GM19025 (cell line): ENCODE measurements around the gene PCDHGA1.
"Not testable (repeated sequence)": the region's sequence is repeated elsewhere in the genome, so short reads cannot be mapped to it uniquely, and the experiment has no call there.

ENCODE experiments used
- ATAC-seq: cut with Tn5 transposase; IDR thresholded peaks from one replicate; pipeline ENCODE4 v1.9.1; 2021; ENCODE audit warnings: mild to moderate bottlenecking, low read depth, moderate library complexity; ENCODE audit not compliant: unreplicated experiment

The PCDHGA1 gene

DNA sequence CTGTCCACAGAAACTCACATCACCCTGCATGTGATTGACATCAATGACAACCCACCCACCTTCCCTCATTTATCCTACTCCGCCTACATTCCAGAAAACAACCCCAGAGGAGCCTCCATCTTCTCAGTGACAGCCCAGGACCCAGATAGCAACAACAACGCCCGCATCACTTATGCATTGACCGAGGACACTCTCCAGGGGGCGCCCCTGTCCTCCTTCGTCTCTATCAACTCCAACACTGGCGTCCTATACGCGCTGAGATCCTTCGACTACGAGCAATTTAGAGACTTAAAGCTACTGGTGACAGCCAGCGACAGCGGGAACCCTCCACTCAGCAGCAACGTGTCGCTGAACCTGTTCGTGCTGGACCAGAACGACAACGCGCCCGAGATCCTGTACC lies 15.0 kb downstream of the PCDHGA1 start:
- ATAC-seq, result no peak

DNA sequence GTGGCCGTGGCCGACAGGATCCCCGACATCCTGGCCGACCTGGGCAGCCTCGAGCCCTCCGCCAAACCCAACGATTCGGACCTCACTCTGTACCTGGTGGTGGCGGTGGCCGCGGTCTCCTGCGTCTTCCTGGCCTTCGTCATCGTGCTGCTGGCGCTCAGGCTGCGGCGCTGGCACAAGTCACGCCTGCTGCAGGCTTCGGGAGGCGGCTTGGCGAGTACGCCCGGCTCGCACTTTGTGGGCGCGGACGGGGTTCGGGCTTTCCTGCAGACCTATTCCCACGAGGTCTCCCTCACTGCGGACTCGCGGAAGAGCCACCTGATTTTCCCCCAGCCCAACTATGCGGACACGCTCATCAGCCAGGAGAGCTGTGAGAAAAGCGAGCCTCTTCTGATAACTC lies 15.7 kb downstream of the PCDHGA1 start:
- not testable (repeated sequence) for ATAC-seq

DNA sequence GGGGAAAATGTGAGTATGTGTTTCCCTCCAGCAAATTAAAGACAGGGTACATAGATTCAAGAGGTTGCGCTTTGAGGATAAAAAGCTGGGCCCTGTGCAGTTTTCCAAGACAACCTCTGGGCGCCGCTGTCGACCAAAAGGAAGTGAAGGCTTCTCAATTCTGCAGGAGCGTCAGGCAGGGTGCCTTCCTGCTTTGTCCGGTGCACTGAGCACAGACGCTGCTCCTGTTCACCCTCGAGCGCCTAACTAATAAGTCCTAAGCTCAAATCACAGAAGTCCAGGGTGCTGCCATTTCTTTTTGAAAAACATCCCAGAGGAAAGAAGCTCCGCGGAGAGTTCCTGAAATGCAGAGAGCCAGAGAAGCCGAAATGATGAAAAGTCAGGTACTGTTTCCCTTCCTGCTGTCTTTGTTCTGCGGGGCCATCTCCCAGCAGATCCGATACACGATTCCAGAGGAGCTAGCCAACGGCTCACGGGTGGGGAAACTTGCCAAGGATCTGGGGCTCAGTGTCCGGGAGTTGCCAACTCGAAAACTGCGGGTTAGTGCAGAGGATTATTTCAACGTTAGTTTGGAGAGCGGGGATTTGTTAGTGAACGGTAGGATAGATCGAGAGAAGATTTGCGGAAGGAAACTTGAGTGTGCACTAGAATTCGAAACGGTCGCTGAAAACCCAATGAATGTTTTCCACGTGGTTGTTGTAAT lies 19.8 kb downstream of the PCDHGA1 start, which contains the start of gene PCDHGB1:
Gene PCDHGB1, plus strand, starts transcription at position 183 of the 703 bp plus-strand sequence. Its CDS starts 162 bp downstream, at position 345.
- ATAC-seq, result no peak

DNA sequence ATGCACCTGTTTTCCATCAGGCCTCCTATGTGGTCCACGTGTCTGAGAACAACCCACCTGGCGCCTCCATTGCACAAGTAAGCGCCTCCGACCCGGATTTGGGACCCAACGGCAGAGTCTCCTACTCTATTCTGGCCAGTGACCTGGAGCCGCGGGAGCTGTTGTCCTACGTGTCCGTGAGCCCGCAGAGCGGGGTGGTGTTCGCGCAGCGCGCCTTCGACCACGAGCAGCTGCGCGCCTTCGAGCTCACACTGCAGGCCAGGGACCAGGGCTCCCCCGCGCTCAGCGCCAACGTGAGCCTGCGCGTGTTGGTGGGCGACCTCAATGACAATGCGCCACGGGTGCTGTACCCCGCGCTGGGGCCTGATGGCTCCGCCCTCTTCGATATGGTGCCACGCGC lies 21.3 kb downstream of the PCDHGA1 start:
- ATAC-seq, result no peak

DNA sequence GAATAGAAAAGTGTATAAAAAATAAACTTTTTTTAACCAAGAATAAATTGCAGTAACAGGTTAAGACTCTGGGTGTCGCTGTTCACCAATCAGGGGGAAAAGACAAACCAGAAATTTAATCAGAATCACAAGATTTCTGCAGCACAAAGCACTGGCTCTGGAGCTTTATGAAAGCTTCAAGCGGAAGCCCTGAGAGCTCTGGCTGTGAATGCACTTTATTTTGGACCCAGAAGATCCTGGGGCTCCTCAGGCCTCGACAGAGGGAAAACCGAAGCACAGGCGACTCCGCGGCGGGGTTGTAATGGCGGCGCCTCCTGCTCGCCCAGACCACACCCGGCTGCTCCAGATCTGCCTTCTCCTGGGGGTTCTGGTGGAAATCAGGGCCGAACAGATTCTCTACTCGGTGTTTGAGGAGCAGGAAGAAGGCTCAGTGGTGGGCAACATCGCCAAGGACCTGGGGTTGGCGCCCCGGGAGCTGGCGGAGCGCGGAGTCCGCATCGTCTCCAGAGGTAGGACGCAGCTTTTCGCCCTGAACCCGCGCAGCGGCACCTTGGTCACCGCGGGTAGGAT lies 24.7 kb downstream of the PCDHGA1 start, which contains the start of gene PCDHGA4:
Gene PCDHGA4, plus strand, starts transcription at position 122 of the 570 bp plus-strand sequence. Its CDS starts 87 bp downstream, at position 209.
- ATAC-seq, result no peak

DNA sequence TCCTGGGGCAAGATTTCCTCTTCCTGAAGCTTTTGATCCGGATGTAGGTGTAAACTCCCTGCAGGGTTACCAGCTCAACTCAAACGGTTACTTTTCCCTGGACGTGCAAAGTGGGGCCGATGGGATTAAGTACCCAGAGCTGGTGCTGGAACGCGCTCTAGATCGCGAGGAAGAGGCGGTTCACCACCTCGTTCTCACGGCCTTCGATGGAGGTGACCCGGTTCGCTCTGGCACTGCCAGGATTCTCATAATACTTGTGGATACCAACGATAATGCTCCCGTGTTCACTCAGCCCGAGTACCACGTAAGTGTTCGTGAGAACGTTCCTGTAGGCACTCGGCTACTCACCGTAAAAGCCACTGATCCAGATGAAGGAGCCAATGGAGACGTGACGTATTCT lies 25.3 kb downstream of the PCDHGA1 start:
- no peak for ATAC-seq

DNA sequence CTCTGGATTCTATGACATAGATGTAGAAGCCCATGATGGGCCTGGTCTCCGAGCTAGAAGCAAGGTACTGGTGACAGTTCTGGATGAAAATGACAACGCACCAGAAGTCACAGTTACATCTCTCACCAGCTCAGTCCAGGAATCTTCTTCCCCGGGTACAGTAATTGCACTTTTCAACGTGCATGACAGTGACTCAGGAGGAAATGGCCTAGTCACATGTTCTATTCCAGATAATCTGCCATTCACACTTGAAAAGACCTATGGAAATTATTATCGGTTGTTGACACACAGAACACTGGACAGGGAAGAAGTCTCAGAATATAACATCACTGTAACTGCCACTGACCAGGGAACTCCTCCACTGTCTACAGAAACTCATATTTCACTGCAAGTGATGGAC lies 25.8 kb downstream of the PCDHGA1 start:
- no peak for ATAC-seq

DNA sequence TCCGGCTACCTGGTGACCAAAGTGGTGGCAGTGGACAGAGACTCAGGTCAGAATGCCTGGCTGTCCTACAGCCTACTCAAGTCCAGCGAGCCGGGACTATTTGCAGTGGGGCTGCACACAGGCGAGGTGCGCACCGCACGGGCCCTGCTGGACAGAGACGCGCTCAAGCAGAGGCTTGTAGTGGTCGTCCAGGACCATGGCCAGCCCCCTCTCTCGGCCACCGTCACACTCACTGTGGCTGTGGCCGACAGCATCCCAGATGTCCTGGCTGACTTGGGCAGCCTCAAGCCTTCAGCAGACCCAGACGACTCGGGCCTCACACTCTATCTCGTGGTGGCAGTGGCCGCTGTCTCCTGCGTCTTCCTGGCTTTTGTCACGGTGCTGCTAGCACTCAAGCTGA lies 26.6 kb downstream of the PCDHGA1 start:
- ATAC-seq, result no peak

DNA sequence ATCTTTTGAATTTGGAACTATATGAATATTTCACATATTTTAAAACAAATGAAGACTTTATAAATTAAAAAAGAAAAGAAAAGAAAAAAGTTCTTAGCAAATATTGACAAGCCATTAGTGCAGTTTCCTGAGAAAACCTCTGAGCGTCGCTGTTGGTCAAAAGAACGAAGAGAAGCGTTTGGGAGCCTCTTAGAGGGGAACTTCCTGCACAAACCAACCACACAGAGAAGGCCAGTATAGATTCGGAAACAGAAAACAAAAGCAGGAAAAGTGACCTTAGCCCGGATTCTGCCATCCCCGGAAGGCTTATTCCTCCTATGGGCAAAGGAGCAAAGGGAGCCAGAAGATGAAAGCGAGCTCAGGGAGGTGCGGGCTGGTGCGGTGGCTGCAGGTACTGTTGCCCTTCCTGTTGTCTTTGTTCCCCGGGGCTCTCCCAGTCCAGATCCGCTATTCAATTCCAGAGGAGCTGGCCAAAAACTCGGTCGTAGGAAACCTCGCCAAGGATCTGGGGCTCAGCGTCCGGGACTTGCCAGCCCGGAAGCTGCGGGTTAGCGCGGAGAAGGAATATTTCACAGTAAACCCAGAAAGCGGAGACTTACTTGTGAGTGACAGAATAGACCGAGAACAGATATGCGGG lies 29.6 kb downstream of the PCDHGA1 start, which contains the start of gene PCDHGB2:
Gene PCDHGB2, plus strand, starts transcription at position 205 of the 637 bp plus-strand sequence. Its CDS starts 142 bp downstream, at position 347.
- ATAC-seq, result no peak

DNA sequence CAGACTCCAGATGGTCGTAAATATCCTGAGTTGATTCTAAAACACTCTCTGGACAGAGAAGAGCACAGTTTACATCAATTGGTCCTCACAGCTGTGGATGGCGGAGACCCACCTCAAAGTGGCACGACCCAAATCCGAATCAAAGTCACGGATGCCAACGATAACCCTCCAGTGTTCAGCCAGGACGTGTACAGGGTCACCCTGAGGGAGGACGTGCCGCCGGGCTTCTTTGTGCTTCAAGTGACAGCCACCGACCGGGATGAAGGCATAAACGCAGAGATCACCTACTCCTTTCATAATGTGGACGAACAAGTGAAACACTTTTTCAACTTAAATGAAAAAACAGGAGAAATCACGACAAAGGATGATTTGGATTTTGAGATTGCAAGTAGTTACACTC lies 30.4 kb downstream of the PCDHGA1 start:
- no peak for ATAC-seq

DNA sequence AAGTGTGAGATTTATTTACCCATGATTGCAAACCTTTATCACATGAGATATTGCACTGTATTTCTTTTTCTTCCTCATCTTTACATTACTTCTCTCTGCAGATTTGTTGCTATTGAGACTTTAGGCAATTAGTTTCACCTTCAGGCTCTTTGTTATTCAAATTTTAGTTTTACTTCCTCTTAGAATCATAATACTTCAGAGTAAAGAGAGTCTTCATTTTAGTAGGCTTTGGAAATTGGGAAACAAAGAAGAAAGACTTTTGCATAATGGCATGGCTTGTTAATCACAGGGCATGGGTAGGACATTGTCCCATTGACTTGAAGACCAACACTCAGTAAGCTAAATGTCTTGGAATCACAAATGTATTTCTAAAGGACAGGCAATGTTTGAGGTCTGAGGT lies 32.4 kb downstream of the PCDHGA1 start:
- ATAC-seq, result no peak

DNA sequence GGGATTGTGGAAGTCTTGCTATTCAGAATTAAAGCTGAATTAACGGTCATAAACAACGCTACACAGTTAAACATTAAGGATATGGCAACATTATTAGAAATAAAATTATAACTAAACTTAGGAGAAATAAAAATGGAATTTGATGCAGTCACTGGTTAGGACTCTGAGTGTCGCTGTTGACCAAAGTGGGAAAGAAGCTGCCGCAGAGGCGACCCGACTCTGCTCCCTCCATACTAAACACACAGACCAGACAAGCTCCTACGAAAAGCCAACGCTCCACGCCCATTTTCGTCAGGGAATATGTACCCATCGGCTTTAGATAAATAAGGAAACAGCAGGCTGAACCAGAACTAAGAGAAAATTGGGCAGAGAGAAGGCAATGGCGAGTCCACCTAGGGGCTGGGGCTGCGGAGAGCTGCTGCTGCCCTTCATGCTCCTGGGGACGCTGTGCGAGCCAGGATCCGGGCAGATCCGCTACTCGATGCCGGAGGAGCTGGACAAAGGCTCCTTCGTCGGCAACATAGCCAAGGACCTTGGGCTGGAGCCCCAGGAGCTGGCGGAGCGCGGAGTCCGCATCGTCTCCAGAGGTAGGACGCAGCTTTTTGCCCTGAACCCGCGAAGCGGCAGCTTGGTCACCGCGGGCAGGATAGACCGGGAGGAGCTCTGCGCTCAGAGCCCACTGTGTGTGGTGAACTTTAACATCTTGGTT lies 33.8 kb downstream of the PCDHGA1 start, which contains the start of gene PCDHGA5:
Gene PCDHGA5, plus strand, starts transcription at position 211 of the 709 bp plus-strand sequence. Its CDS starts 169 bp downstream, at position 380.
- ATAC-seq, result no peak

DNA sequence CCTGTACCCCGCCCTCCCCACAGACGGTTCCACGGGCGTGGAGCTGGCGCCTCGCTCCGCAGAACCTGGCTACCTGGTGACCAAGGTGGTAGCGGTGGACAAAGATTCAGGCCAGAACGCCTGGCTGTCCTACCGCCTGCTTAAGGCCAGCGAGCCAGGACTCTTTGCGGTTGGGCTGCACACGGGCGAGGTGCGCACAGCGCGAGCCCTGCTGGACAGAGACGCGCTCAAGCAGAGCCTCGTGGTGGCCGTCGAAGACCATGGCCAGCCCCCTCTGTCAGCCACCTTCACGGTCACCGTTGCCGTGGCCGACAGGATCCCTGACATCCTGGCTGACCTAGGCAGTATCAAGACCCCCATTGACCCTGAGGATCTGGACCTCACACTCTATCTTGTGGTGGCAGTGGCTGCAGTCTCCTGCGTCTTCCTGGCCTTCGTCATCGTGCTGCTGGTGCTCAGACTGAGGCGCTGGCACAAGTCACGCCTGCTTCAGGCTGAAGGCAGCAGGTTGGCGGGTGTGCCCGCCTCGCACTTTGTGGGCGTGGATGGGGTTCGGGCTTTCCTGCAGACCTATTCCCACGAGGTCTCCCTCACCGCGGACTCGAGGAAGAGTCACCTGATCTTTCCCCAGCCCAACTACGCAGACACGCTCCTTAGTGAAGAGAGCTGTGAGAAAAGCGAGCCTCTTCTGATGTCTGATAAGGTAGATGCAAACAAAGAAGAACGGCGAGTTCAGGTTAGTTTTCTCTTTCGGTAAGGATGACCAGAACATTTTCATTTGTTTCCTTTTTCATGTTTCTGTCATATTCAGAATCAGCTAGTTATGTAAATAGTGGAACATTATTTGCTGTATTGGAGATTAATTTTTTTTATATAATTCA lies 35.9 kb downstream of the PCDHGA1 start:
- ATAC-seq, result no peak

DNA sequence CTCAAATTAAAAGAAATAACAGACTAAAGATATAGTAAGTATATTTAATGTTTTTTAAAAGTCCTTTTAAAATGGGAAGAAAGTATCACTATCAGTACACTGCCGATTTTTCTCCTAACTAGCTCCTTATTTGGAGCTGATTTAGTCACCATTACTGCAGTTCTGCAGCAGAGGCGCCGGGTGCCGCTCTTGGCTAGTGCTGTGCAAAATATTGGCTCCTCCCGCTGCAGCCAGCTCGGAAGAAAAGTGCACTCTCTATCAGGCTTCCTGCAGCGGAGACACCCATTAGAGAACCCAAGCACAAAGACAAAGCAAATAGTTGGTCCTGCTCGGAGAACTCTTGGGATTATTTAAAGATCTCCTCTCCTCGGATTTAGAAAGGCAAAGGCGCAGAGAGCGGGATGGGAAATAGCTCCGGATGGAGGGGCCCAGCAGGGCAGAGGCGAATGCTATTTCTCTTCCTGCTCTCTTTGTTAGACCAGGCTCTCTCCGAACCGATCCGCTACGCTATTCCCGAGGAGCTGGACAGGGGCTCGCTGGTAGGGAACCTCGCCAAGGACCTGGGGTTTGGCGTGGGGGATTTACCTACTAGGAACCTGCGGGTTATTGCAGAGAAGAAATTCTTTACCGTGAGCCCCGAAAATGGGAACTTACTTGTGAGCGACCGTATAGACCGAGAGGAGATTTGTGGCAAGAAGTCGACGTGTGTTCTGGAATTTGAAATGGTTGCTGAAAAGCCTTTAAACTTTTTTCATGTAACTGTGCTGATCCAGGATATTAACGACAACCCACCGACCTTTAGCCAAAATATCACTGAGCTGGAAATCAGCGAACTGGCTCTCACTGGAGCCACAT lies 39.9 kb downstream of the PCDHGA1 start, which contains the start of gene PCDHGB3:
Gene PCDHGB3, plus strand, starts transcription at position 249 of the 855 bp plus-strand sequence. Its CDS starts 153 bp downstream, at position 402.
- no peak for ATAC-seq

DNA sequence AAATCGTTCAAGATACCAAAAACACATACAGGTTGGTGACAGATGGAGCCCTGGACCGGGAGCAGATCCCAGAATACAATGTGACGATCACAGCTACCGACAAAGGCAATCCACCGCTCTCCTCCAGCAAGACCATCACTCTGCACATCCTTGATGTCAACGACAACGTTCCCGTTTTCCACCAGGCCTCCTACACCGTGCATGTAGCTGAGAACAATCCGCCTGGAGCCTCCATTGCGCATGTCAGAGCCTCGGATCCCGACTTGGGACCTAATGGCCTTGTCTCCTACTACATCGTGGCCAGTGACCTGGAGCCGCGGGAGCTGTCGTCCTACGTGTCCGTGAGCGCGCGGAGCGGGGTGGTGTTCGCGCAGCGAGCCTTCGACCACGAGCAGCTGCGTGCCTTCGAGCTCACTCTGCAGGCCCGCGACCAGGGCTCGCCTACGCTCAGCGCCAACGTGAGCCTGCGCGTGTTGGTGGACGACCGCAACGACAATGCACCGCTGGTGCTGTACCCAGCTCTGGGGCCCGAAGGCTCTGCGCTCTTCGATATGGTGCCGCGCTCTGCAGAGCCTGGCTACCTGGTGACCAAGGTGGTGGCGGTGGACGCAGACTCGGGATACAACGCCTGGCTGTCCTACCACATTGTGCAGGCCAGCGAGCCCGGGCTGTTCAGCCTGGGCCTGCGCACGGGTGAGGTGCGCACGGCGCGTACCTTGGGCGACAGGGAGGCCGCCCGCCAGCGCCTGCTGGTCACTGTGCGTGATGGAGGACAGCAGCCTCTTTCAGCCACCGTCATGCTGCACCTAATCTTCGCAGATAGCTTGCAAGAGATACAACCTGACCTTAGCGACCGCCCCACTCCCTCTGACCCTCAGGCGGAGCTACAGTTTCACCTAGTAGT lies 41.5 kb downstream of the PCDHGA1 start:
- no peak for ATAC-seq

DNA sequence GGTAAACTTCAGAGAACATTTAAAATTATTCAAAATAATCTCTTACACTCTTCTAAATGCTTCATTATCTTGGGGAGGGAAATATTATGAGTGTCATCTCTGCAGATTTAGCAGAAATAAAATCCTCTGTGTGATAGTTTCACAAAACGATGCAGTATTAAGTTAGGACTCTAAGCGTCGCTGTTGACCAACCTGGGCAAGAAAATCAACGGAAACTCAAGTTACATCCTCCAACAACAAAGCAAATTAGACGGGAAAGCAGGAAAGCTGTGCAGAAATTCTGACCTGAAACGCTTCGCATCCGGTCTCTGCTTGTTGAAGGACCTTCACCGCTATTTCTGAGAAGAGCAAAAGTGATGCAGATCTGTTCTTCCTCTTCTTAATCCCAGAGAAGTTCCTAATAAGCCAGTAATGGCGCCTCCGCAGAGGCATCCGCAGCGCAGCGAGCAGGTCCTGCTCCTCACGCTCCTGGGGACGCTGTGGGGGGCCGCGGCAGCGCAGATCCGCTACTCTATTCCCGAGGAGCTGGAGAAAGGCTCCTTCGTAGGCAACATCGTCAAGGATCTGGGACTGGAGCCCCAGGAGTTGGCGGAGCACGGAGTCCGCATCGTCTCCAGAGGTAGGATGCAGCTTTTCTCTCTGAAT lies 43.5 kb downstream of the PCDHGA1 start, which contains the start of gene PCDHGA6:
Gene PCDHGA6, plus strand, starts transcription at position 219 of the 645 bp plus-strand sequence. Its CDS starts 193 bp downstream, at position 412.
- no peak for ATAC-seq

DNA sequence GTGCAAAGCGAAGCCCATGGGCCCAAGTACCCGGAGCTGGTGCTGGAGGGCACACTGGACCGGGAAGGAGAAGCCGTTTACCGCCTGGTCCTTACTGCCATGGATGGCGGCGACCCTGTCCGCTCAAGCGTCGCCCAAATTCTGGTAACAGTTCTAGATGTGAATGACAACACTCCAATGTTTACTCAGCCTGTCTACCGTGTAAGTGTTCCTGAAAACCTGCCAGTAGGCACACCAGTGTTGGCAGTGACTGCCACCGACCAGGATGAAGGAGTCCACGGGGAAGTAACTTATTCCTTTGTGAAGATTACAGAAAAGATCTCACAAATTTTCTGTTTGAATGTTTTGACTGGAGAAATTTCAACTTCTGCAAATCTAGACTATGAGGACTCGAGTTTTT lies 44.3 kb downstream of the PCDHGA1 start:
- no peak for ATAC-seq
